Fibroblast of upper back skin (primary cell): ENCODE results near the gene GAST.
"Not testable (repeated sequence)": the region's sequence is repeated elsewhere in the genome, so short reads cannot be mapped to it uniquely, and the experiment has no call there.

Source experiments
- DNase-seq: peaks from one replicate; pipeline ENCODE4 v3.0.0-alpha.2; 2013

Gene GAST

DNA sequence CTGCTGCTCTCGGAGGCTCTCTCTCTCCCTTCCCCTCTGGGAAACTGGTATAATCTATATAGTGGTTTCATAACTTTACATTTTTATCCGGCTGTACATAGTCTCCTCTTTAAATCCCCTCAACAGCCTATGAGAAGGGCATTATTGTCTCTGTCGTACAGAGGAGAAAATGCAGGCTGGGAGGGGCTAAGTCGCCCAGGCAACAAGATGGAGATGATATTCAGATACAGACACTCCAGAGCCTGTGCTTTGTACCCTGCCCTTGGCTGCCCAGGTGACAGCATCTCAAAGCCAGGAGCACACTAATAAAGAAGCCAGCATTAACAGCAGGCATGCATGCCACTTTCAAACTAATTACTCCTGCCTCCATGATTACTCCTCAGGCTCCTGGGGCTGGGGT is 28.1 kb upstream of the GAST start:
- no peak for DNase-seq

- not testable (repeated sequence) for DNase-seq
These were observed 26.4 kb upstream of the GAST start for GRCh38 chr17:41685753-41686152.

GRCh38 chr17:41686281-41686680 is 25.9 kb upstream of the GAST start:
- no peak for DNase-seq

DNA sequence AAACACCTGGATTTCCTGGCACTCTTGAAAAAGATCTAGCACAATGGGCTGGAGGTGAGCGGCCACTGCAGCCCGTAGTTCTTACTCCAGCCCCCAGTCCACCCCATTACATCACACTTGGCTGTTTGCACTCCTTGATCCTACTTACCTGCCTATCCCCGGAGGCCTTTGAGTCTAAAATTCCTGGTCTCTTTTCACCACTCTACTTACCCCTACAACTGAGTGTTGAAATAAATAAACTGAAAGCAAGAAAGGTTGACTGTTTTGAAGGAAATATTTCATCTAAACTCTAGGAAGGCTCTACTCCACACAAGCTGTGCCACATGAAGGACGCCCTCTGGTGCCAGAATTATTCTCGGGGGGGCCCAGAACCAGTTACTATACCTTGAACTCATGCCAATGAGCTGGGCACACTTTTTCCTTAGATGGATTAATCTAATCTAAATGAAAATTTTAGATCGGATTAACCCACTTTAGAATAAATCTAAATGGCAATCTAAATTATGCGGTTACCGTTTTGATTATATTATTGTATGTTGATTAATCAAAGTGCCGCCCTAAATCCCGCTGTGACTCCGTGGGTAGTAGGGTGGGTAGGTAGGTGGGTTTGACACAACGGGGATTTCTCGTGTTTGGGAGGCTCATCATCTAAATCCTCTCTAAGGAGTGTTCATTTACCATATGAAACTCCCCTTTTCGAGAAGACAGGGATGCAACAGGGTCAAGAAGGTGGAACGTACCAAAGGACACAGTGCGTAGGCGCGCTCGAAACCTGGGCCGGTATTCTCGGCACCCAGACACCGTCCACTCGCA is 24.1 kb upstream of the GAST start:
- no peak for DNase-seq

DNA sequence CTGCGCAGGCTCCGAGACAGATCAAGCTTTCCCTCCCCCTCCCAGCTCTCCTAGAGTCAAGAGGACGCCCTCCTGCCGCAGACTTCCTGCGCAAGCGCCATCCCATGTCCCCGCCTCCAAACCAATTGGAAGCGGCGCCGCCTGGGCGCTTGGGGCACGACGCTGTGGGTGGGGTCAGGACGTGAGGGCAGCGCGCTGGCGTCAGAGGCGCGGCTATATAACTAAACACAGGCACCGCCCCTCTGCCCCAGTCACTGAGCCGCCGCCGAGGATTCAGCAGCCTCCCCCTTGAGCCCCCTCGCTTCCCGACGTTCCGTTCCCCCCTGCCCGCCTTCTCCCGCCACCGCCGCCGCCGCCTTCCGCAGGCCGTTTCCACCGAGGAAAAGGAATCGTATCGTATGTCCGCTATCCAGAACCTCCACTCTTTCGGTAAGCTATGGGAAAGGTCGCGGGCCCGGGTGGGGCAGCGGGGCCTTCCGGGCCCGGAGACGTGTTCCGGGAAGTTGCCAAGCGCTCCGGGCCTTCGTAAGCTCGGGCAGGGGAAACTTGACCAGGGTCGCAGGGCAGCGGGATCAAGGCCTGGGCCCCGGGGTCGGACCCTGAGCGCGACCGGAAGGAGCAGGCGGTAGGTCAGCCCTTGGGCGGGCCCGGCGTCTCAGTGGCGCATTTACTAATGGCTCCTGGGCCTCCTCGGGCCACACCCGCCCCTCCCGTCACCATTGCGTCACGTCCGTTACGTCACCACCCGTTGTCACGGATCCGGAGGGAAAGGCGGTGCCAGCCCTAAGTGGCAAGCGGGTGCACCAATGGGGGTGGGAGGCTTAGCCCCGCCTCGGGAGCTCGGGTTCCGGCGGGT is 23.3 kb upstream of the GAST start, which contains the start of gene EIF1:
Gene EIF1 (plus strand): TSS at position 245 of the 856 bp plus-strand sequence. CDS start 154 bp downstream, at position 399.
- peak; percentile 100 for DNase-seq

GRCh38 chr17:41689497-41690299 is 22.4 kb upstream of the GAST start:
- peak; percentile 77 for DNase-seq

DNA sequence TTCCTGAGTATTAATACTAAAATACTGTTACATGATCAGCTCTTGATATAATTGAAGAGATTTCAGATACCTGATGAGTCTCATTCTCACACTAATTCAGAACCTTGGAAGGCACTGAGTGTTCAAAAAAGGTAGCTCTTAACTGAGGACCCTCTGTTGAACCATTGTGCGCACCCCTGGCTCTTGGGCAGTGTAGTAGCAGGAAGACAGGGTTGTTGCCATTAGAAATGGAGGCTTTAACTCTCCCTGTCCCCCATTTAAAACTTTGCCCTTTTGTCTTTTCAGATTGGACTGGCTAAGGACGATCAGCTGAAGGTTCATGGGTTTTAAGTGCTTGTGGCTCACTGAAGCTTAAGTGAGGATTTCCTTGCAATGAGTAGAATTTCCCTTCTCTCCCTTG is 21.6 kb upstream of the GAST start:
- DNase-seq = no peak

DNA sequence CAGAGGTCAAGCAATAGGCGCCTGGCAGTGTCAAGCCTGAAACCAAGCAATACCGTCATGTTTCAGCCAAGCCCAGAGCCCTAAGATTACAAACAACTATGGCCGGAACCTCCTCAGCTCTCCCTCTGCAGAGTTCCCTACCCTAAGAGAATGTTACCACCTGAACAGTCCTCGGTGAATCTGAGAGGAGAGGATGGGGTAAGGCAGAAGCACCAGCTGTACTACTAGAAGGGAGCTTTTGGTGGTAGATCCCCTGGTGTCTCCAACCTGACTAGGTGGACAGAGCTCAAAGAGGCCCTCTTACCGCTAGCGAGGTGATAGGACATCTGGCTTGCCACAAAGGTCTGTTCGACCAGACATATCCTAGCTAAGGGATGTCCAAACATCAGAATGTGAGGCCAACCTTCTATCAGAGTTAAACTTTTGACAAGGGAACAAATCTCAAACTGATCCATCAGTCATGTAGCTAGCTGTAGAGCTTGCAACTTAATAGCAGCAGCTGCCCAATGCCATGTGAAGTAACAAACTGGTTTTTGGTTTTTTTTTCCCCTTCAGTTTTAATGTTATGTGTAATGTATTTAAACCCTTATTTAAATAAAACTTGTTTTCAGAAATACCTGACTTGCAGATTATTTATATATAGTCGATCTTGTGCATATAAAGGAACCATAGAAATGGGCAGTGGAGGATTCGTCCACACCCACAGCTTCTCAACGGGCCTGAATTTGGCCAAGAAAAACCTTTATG is 20.9 kb upstream of the GAST start:
- no peak for DNase-seq

DNA sequence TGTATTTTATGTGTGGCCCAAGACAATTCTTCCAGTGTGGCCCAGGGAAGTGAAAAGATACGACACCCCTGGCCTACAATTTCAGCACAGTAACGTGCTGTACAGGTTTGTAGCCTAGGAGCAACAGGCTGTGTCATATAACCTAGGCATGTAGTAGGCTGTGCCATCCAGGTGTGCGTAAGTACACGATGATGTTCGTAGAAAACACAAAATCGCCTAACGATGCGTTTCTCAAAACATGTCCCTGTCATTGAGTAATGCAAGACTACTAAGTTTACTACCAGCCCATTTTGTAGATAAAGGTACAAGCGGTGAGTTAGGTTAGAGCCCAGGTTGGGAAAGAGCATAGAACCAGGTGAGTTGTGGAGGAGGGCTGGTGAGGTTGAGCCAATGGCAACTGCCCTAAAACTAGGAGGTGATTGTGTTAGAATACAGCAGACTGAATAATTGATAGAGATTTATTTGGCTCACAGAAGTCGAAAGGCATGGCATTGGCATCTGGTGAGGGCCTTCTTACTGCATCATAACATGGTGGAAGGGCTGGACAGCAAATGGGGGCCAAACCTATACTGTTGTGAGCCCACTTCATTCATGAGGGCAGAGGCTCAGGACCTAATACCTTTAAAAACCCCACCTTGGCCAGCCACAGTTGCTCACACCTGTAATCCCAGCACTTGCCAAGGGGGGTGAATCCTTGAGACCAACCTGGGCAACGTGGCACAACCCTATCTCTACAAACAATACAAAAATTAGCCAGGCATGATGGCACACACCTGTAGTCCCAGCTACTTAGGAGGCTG is 19.2 kb upstream of the GAST start:
- no peak for DNase-seq

- DNase-seq = no peak
These were observed 16.9 kb upstream of the GAST start for GRCh38 chr17:41695134-41695661.

GRCh38 chr17:41695954-41696757 is 16.0 kb upstream of the GAST start:
- DNase-seq = peak; percentile 80

- no peak for DNase-seq
These were observed 14.8 kb upstream of the GAST start for GRCh38 chr17:41697122-41697962.

- DNase-seq = not testable (repeated sequence)
These were observed 11.3 kb upstream of the GAST start for GRCh38 chr17:41700843-41701242.

- no peak for DNase-seq
These were observed 9.4 kb upstream of the GAST start for GRCh38 chr17:41702712-41703111.

DNA sequence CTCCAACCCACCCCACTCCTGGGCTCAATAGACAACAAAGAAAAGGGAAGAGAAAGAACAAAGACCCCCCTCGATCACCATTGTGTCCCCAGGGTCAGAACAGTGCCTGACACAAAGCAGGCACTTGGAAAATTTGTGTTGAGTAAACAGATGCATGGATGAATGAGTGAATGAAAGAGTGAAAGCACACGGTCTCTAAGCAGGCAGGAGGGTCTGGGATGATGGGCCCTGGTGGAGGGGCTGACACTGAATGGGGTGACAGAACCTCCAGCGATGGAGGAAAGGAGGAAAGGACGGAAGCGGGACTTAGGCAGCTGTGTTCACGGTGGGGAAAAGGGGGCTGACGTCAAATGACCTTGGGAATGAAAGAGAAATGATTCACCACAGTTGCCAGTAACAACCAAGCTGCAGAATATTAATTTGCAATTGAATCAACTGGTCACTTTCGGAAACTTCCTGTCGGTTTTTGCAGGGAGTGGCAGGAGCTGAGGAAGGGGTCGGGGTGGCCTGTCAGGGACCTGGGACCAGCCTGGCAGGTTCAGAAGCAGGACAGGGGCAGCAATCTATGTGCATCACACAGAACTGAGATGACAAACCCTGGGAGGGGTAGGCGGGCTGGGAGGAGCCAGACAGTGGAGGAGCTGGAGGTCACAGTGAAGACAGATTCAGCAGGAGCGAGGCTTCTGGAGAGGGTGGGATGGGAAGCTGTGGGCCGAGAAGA is 6.7 kb upstream of the GAST start:
- peak; percentile 46 for DNase-seq

DNA sequence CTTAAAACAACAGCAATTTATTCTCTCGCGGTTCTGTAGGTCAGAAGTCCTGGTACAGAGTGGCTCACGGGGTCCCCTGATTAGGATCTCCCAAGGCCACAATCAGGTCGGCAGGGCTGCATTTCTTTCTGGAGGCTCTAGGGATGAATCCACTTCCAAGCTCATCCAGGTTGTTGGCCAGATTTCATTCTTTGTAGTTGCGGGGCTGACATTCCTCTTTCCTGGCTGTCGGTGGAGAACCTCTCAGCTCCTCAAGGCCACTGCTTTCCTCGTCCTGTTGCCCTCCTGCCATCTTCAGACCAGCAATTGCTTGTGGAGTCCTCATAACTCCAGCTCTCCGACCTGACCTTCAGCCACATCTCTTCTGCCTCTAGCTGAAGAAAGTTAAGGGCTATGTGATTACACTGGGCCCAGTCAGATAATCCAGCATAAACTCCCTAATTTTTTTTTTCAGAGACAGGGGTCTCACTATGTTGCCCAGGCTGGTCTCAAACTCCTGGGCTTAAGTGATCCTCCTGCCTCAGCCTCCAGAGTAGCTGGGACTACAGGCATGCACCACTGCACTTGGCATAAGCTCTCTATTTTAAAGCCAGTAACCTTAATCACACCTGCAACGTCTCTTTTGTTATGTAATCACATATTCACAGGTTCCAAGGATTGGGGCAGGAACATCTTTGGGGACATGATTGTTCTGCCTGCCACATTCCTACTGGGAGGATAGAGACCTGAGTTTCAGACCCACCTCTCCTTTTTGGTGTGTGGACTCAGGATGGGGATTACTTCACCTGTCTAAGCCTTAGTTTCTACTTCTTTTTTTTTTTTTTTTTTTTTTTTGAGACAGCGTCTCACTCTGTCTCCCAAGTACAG is 4.1 kb upstream of the GAST start:
- no peak for DNase-seq

GRCh38 chr17:41710472-41711090 is 1.6 kb upstream of the GAST start:
- peak; percentile 54 for DNase-seq
